GM19043 (cell line): ENCODE measurements around the gene MYPN.
"Not testable (repeated sequence)": the region's sequence is repeated elsewhere in the genome, so short reads cannot be mapped to it uniquely, and the experiment has no call there.

ENCODE experiments used
- ATAC-seq: cut with Tn5 transposase; IDR thresholded peaks from one replicate; pipeline ENCODE4 v1.9.1; 2021; ENCODE audit warnings: low read depth; ENCODE audit not compliant: unreplicated experiment

Gene MYPN

DNA sequence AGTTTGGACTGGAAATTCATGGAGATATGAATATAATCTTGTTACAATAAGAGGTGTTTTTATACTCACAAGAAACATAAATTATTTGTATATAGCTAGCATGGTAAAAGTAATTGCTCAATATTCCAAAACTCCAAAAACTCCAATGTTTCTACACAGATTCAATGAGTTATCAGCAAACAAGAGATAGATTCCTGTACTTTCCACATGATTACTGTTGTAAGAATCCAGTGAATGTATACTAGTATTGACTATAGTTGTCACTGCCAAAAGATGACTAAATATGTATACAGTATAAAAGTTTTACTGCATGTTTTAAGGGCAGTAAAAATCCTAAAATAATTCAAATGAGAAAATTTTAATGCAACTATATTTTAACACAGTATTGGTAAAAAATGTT lies 111.9 kb downstream of the MYPN start:
- ATAC-seq: no peak

DNA sequence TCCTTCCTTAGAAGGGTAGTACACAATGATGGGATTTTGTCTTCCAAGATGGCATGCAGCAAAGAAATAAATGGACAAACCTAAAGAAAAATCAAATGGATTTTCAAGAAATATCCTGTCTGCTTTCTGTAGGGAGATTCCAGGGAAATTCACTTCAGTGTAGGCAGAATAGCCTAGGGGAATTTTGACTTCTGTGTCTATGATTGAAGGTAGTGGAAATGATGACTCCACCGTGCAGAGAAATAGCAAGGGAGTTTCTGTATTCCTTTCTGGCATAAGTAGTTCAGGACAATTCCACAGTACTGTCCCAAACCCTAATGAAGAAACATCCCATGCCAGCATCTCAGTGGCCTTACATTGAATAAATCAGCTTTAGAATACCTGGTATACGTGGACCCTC lies 113.1 kb downstream of the MYPN start:
- no peak for ATAC-seq

DNA sequence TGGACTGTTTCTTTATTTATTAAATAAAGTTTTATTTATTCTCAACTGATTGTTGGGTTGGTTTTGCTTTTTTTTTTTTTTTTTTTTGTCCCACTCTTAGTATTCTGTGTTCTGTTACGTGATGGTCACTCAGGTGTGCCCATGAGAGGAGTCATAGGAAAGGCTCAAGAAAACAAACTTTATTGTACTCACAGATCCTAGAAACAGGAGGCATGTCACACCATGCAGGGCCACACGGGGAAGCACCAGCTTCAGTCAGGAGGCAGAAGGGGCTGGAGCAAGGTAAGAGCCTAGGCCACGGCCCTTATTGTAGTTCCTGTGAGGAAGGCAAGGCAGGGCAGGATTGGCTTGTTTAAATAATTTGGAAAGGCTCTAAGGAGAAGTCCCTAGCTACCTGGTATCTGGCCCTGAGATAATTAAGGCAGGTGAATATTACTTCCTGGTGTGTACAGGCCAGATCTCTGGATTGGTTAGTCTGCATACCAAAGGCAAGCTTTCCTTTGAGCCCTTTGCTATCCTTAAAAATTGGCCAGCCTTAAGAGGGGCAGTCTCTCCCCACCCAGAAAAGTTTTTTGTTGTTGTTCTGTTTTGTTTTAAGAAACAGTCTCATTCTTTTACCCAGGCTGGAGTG lies 114.4 kb downstream of the MYPN start:
- ATAC-seq: no peak

DNA sequence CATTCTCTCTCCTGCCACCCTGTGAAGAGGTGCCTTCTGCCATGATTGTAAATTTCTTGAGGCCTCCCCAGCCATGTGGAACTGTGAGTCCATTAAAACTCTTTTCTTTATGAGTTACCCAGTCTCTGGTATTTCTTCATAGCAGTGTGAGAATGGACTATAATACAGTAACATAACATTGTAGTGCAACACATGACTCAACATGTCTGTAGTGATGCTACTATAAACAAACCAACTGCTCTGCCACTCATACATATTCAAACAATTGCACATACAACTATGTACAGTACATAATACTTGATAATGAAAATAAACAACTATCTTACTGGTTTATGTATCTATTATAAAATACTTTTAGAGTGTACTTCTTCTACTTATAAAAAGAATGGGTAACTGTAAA lies 115.5 kb downstream of the MYPN start:
- ATAC-seq: no peak

DNA sequence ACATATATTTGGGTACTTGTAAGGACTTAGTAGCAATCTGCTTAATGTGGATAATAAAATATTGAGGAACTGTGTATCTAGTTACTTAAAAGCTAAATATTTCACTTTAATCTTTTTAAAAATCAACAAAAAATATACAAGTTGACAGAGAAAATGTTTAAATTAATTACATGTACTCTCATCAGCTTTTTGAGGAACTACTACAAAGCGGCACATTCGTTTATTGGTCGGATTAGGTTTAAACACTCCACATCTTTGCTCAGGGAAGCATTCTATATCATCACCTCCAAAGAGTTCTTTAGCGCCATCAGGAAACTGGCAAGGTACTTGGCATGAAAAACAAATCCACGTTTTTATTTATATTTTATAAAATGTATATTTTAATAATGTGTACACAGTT lies 121.0 kb downstream of the MYPN start:
- ATAC-seq: no peak

DNA sequence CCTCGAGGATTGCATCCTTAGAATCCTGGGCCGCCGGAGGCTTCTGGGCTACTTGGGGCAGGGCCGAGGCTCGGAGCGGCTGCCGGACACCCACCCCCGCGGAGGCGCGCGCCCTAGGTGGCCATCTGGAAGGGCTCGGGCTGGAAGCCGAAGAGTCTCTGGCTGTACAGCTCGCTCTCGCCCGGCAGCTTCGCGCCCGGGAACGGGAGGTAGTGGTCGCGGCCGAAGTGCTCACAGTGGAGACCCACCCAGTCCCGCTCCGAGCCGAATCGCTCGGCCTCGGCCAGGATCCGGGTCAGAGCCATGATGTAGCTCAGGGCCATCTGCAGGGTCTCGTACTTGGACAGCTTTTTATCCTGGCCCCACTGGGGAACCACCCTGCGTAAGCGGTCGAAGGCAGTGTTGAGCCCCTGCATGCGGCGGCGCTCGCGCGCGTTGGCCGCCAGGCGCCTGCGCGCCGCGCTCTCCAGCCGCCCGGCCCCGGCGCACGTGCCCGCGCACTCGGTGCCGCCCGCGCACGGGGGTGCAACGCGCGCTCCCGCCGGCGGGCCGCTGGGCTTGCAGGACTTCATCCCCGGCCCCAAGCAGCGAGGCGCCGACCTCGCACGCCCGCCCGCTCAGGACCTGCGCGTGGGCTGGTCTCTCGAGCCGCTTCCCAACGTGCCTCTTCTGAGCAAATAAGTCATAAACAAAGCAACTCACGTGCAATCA lies 122.0 kb downstream of the MYPN start:
- peak; percentile 91 for ATAC-seq

DNA sequence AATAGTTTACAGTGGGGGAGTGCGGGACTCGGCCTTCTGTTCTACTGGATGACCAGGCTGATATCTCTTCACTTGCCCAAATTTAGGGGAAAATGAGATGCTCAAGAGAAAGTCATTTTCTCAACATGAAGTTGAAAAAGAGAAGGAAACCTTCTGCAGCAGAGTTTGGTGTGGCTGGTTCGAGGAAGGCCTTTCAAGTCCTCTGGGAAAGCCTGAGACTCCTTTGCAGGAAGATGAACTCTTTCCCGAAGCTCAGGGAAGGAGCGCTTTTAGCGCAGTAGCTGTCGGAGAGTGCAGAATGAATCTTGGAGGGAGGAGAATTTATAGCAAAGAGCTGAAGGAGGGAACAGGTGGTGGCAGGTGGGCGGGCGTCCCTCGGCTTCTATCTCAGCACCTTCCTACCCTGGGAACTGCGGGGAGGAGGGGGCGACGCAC lies 122.5 kb downstream of the MYPN start, which contains the start of gene ATOH7:
ATOH7 (minus strand) TSS at position 297 of the 435 bp plus-strand sequence. CDS start 436 bp downstream, outside the sequence.
- ATAC-seq: no peak

DNA sequence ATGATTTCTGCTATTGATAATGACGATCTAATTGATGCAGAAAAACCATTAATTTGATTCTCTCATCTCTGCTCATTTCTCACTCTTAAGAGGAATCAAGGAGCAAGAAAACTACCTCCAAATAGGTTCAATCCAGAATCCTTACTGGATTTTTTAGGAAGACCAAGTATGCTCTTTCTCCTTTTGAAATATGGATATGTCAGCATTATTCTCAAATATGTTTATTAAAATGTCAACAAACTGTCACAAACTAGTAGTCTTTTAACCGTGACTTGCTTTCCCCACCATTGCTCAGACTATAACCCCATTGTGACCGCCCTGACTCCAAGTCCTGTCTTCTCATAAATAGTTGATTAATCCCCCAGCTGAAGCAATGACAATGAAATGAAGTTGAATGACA lies 123.8 kb downstream of the MYPN start:
- ATAC-seq: no peak

DNA sequence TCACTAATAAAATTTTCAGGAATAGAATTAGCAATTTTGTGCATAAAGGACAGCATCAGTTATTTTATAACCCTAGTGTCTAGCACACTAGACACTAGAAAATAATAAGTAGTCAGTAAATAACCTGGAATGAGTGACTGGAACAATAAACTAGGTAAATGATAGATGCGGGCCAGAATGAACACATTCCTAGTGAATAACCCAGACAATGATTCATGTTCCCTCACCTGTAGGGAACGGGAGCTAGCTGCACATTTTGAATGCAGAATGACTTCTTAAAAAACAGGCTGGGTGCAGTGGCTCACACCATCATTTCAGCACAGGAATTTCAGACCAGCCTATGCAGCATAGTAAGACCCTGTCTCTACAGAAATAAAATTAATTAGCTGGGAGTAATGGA lies 125.8 kb downstream of the MYPN start:
- no peak for ATAC-seq

DNA sequence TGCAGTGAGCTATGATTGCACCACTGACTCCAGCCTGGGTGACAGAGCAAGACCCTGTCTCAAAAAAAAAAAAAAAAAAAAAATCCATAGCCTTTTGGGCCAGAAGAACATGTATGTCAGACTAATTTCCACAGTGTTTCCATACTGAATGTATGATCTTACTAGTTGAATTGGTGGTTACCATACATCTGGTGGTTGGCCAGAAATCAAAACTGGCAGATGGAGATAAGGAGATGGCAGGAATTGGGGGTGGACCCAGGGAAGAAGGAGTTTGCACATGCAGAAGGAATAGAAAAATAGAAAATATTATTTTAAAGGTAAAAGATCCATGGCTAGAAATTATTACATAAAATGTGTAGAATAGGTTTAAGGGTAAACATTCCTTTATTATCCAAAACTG lies 126.3 kb downstream of the MYPN start:
- no peak for ATAC-seq

DNA sequence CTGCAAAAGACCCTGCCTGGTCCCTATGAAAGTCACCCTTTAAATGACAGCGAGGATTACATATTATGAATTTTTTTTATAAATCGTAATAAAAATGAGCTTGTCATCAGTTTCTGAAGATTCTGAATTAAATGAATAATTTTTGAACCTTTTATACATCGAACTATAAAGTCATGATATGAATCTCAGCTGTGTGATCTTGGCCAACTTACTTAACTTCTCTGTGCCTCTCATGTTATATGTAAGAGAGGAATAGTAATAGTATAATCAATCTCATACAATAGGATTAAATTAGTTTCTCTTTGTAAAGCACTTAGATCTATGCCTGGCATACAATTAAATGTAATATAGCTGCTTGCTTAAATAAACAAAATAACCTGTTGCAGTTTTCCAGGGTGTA lies 127.9 kb downstream of the MYPN start:
- no peak for ATAC-seq

DNA sequence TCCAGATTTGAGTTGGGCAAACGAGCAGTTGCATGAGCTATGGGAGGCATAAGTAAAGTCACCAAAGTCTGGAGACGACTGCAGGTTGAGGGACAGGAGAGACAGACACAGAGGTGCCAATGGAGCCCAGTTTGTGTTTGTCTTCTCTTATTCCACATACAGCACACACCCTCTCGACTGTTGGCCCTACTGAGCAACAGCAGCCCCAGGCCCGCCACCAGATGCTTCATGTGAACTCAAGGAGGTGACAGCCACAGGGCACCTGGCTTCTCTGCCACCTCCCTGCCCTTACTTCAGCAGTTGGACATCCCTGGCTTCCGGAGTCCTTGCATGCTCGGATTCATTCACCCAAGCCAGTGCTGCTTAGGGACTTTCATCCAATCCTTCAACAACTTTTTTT lies 129.1 kb downstream of the MYPN start:
- ATAC-seq: no peak

DNA sequence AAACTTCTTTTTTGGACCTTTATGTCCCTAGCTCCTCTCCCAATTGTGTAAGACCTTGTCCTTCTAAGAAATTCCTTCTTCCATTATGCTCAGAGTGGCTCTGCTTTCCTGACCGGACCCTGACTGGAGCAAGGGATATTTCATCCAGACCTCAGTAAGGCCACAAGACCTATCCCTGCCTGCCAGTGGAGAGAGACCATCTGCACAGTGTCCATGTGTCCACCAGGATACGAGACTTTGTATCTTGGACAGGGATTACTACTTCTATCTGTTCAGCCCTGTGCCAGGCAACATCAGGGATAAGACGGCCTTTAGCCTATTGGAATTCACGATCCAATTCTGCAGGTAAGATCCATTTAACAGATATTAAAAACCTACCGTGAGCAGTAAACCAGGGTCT lies 129.8 kb downstream of the MYPN start:
- ATAC-seq: no peak

DNA sequence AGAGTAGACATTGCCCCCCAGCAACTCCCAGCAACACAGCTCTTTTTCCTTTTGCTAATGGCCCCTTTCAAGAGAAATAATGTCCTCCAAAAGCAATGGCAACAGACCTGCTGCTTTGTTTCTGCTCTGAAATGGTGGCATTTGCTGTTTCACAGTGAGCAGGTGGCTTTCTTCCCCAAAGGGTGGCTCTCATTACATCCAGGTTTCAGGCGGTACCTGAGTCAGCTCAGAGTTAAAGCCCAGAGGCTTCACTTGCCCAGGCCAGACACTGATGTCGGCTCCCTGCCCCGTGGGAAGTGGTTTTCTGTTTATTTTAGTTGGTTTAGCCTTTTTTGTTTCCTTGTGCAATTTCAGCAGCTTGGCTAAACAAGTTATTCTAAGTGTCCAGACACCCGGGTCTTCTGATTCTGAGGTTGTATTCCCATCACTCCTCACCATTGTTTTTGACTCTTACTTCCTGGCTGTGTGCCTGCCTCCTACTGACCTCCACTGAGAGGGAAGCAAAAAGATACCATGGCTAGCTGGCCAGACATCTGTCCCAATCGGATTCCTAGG lies 130.4 kb downstream of the MYPN start:
- no peak for ATAC-seq

DNA sequence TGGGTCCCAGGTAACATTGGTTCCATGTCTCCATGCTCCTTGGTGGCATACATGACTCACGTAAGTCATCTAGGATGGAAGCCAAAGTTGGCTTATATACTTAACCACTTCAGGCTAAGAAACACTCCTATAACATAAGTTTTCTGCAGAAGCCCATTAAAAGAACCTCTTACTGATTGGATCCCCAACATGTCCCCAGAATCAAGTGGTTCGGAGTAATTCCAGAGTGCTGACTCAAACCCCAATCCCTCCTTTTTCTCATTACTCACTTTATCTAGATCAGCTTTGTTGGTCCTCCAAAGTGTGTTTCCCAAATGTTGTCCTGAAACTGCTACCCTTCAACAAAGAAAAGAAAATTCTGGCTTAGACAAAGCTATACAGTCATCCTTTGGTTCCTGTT lies 132.8 kb downstream of the MYPN start:
- no peak for ATAC-seq

DNA sequence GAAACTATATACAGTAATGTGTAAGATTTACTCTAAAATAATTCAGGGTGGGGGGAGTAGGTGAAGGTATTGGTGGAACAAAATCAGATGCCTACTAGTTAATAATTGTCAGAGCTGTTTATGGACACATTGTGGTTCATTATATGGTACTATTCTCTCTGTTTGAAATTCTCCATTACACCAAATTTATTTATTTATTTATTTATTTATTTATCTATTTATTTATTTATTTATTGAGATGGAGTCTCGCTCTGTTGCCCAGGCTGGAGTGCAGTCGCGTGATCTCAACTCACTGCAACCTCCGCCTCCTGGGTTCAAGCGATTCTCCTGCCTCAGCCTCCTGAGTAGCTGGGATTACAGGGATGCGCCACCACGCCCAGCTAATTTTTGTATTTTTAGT lies 137.1 kb downstream of the MYPN start:
- ATAC-seq: not testable (repeated sequence)

DNA sequence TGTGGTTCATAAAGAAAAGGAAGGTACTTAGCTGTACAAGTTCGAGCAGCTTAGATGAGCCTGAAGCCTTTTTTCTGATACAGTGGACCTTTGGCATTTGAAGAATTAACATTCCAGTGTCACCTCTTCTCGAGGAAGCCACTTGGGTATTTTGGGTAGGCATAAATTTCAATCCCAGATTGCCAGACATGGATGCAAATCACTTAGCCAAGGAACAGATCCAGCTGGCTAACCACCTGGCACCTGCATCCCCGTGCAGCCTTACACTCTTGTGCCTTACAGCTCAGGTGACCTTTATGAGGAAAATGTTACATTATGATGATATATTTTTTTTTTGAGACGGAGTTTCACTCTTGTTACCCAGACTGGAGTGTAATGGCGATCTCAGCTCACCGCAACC lies 138.6 kb downstream of the MYPN start:
- no peak for ATAC-seq

DNA sequence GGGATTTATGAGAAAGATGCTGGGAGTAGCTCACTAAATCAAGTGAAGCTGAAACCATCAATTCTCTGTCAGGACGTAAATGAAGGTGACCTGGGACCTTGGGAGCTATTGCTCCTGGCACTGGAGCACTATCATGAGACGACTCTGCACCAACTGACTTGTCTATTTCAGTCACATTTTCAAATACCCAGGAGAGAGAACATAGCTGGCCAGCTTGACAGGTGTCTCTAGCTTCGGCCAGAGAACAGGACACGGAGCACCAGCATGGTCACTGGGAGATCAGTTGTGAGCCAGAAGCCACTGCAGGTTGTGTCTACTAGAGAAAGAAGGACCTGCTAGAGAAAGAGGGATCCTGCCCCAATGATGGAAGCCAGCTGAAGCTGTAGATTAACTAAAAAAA lies 140.0 kb downstream of the MYPN start:
- ATAC-seq: no peak

DNA sequence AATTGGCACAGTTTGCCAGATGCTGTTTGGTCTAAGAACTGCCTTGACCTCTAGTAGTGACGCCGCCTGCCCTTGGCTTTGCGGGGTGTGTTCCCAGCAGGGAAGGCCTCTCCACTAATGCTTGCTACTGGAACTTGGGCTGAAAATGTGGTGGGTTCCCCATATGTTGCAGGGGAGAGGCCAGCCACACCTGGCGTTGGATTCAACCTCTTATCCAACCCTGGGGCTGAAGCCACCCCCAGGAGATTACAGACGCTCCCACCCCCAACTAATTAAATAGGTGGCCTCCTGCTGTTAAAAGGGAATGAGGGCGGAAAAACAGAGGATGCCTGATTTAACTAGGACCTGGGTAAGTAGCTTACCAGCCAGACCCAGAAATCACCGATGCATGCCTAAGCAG lies 141.9 kb downstream of the MYPN start:
- no peak for ATAC-seq

DNA sequence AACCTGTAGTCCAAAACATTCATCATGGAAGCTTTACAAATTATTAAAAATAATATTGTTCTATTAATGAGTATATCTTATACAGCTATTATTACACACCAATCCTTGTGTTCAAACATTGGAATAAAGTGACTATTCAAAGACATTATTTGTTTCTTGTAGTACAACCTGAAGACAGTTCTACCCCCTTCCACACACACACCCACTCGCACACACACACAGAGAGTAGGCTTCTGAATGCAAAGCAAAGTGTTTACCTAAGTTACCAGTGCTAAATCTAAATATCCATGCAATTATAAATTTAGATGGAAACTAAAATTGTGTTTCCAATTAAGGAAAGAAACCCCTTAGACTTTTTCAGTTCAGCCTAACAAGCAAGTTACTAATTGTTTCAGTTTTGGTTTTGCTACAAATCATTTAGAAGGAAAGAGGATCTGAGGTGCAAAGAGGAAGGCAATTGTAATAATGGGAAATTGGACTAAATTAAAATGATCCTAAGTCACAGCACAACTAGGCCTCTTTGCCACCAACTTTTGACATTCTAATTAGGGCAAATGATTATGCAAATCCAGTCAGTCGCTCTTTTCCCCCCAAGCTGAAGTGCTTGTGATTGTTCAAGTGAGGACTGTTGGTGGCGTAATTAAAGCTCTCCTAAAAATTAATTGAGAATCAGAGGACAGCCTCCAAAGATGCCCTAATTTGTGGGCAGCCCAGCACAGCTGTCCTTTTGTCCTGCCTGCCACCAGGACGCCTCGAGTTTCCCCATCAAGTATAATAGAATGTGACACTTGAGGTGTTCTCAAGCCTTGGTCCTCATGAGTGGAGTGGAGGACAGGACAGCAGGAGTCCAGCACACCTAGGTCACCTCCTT lies 142.6 kb downstream of the MYPN start:
- ATAC-seq: no peak

DNA sequence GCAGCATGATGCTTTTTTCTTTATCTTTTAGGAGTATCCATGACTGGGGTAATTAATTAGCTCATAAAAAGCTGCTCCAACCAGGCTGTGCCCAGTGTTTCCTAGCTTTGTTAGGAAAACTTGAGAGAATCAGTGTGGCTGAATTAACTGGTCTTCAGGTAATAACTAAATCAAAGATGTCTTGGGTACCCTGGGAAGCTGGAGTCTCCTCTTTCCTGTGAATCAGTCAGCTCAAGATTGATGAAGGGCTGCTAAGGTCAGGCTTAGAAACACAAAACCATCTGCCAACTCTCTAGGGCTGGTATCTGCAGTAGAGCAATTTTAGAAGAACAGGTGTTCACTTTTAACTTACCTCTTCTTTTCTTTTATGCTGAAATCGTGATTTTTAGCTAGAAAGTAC lies 144.1 kb downstream of the MYPN start:
- no peak for ATAC-seq
